HL-60/S4 treated with retinoic acid at 250 ng/mL for 4 days and 3 days (cell line): Measurements from ENCODE around the gene EPHB2.

Experiments
- in situ Hi-C: fragments of 300-500 bp; cut with MboI; formaldehyde crosslinking; loops from 2 replicates; pipeline ENCODE4 v1.7.0; 2022; ENCODE audit warnings: low sequenced_read_pairs

The EPHB2 gene

GRCh38 chr1:22815421-22816066 lies 104.9 kb downstream of the EPHB2 start:
- in situ Hi-C loops: no loop called here

GRCh38 chr1:22816067-22816775 lies 105.6 kb downstream of the EPHB2 start:
- in situ Hi-C loops: no loop called here

GRCh38 chr1:22816803-22817202 lies 106.2 kb downstream of the EPHB2 start:
- in situ Hi-C loops: no loop called here

GRCh38 chr1:22817462-22817861 lies 106.8 kb downstream of the EPHB2 start:
- in situ Hi-C loops: no loop called here

- in situ Hi-C loops: no loop called here
Measured at GRCh38 chr1:22818061-22818770, 107.6 kb downstream of the EPHB2 start.

- in situ Hi-C loops: no loop called here
Measured at GRCh38 chr1:22819361-22819760, 108.7 kb downstream of the EPHB2 start.

- in situ Hi-C loops: no loop called here
Measured at GRCh38 chr1:22821027-22821426, 110.4 kb downstream of the EPHB2 start.

- in situ Hi-C loops: no loop called here
Measured at GRCh38 chr1:22822371-22822770, 111.7 kb downstream of the EPHB2 start.

- in situ Hi-C loops: no loop called here
Measured at GRCh38 chr1:22824466-22824865, 113.8 kb downstream of the EPHB2 start.

- in situ Hi-C loops: no loop called here
Measured at GRCh38 chr1:22824975-22825374, 114.3 kb downstream of the EPHB2 start.

GRCh38 chr1:22825486-22826189 lies 115.0 kb downstream of the EPHB2 start:
- in situ Hi-C loops: no loop called here

- in situ Hi-C loops: no loop called here
Measured at GRCh38 chr1:22826604-22827580, 116.3 kb downstream of the EPHB2 start.

GRCh38 chr1:22827666-22828483 lies 117.2 kb downstream of the EPHB2 start:
- in situ Hi-C loops: no loop called here

- in situ Hi-C loops: no loop called here
Measured at GRCh38 chr1:22828484-22829308, 118.1 kb downstream of the EPHB2 start.

- in situ Hi-C loops: no loop called here
Measured at GRCh38 chr1:22829309-22829989, 118.8 kb downstream of the EPHB2 start.

GRCh38 chr1:22830041-22830566 lies 119.5 kb downstream of the EPHB2 start:
- in situ Hi-C loops: no loop called here

- in situ Hi-C loops: no loop called here
Measured at GRCh38 chr1:22830757-22831340, 120.2 kb downstream of the EPHB2 start.
